Esophagus muscularis mucosa (tissue), 4 donors: ENCODE data around the gene PXMP4. TPM values are rescaled to one million over a fixed set of nuclear protein-coding genes. Genes with fewer than 3 reads are reported as not detected.

Experiments
- DNase-seq: peaks from one replicate; pipeline ENCODE4 v3.0.0-alpha.2; 2017; ENCODE audit errors: extremely low spot score
- H3K27ac ChIP-seq, 4 donors: fragments of 200-600 bp; sonication (generic); replicated peaks in 1 of 4; 1 replicate in 3 of 4; 2 replicates in 1 of 4; pipeline ENCODE4 v1.5.1; 2016 to 2019; ENCODE audit warnings: mild to moderate bottlenecking in 1 of 4
- H3K27me3 ChIP-seq, 4 donors: fragments of 200-600 bp; sonication (generic); one replicate each; pipeline versions ENCODE4 v1.5.1 to v1.6.0; 2016 to 2019
- H3K36me3 ChIP-seq, 4 donors: fragments of 200-600 bp; sonication (generic); one replicate each; pipeline ENCODE4 v1.5.1; 2016 to 2019
- H3K4me1 ChIP-seq, 4 donors: fragments of 200-600 bp; sonication (generic); one replicate each; pipeline ENCODE4 v1.5.1; 2016 to 2019
- H3K4me3 ChIP-seq, 4 donors: fragments of 200-600 bp; sonication (generic); 1 replicate in 2 of 4; 2 replicates in 2 of 4; pipeline ENCODE4 v1.5.1; 2016 to 2019; ENCODE audit warnings: mild to moderate bottlenecking in 4 of 4, moderate library complexity in 1 of 4
- H3K9me3 ChIP-seq, 4 donors: fragments of 200-600 bp; sonication (generic); 1 replicate in 3 of 4; 2 replicates in 1 of 4; pipeline ENCODE4 v1.5.1; 2016 to 2019
- EP300 ChIP-seq: sonication (generic); formaldehyde crosslinking; IDR thresholded peaks from one replicate; pipeline ENCODE4 v1.6.1; 2017; ENCODE audit warnings: antibody characterized with exemption
- POLR2A ChIP-seq: fragments of 450-650 bp; IDR thresholded peaks from one replicate; pipeline ENCODE4 v1.6.1; 2017; ENCODE audit warnings: antibody characterized with exemption, moderate library complexity, mild to moderate bottlenecking, low read depth
- POLR2AphosphoS5 ChIP-seq, 2 donors: sonication (generic); formaldehyde crosslinking; IDR thresholded peaks; one replicate each; pipeline ENCODE4 v1.6.1; 2017; ENCODE audit warnings: antibody characterized with exemption in 2 of 2
- WGBS: methylation state at CpG from one replicate; pipeline ENCODE4 v1.1.5; 2018; 5-methylcytosine and 5-hydroxymethylcytosine counted together
- intact Hi-C: fragments of 100-400 bp; cut with DNase I; formaldehyde crosslinking; loops from one replicate; pipeline ENCODE4 v1.15.1; 2023
- total RNA-seq, 4 donors: library from RNA; depleted of rRNA; stranded (reverse); fragments of >200 nt; gene quantifications; one replicate each; pipeline versions ENCODE4 v1.1.0 to v1.2.1, GENCODE V29; 2016
- TF ChIP-seq, protein P1 (sequence below), 3 experiments: fragments of 200-600 bp in 2 of 3; fragments of 450-650 bp in 1 of 3; sonication (generic) in 2 of 3; IDR thresholded peaks; one replicate each; pipeline ENCODE4 v1.5.1; 2017 to 2019; ENCODE audit warnings: antibody characterized with exemption in 3 of 3, mild to moderate bottlenecking in 2 of 3, moderate library complexity in 1 of 3

Gene PXMP4
- total RNA-seq, 4 donors from 2014 or later: 4.5 to 13.0 (median 9.2) TPM

DNA sequence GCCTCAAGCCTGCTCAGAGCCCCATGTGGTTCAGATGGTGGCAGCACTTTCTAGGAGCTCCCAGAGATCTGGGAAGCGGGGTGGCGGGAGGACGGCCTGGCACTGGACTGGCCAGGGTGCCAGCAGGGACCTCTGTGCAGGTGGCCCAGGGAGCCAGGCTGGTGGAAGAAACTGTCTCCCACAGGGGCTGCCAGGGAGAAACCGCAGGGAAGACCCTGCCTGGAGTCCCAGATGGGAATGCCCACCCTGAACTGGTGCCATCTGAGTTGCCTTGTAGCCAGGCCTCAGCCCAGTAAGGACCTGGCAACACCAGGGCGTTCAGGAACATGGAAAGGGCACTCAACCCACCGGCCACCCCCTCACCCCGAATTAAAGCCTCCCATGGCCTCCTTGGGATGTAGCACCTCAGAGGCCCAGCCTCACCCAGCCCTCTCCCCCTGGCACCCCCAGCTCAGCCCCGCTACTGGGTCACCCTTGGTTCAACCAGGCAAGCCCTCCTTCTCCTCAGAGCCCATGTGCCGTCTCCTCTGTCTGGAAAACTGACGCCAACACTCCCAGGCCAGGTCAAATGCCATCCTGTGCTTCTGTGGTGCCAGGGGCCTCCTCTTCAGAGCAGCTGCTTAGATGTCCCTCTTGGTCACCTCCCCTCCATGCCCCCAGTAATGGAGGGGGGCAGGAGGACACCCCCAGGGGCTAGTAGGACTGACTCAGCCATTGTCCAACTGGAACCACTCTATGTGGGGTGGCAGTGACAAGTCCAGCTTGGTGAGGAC is 63.9 kb downstream of the PXMP4 start:
- no peak overlapping the region for H3K4me3 ChIP-seq
- peaks cover 12 to 47% (median 38%) of the 10 kb centered on the region in 4 donors for H3K36me3 ChIP-seq
- H3K27ac ChIP-seq: no peak overlapping the region
- H3K27me3 ChIP-seq: no peaks in the 10 kb centered on the region
- no peak for DNase-seq
- no peak for TF ChIP-seq POLR2AphosphoS5 (IDR thresholded peaks at IDR 0.05)
- TF ChIP-seq POLR2A: no peak
- no peak for TF ChIP-seq EP300
- TF ChIP-seq, protein P1, sequence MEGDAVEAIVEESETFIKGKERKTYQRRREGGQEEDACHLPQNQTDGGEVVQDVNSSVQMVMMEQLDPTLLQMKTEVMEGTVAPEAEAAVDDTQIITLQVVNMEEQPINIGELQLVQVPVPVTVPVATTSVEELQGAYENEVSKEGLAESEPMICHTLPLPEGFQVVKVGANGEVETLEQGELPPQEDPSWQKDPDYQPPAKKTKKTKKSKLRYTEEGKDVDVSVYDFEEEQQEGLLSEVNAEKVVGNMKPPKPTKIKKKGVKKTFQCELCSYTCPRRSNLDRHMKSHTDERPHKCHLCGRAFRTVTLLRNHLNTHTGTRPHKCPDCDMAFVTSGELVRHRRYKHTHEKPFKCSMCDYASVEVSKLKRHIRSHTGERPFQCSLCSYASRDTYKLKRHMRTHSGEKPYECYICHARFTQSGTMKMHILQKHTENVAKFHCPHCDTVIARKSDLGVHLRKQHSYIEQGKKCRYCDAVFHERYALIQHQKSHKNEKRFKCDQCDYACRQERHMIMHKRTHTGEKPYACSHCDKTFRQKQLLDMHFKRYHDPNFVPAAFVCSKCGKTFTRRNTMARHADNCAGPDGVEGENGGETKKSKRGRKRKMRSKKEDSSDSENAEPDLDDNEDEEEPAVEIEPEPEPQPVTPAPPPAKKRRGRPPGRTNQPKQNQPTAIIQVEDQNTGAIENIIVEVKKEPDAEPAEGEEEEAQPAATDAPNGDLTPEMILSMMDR (IDR thresholded peaks at IDR 0.05): no peak
- peaks cover 13 to 14% (median 14%) of the 10 kb centered on the region in 4 donors for H3K4me1 ChIP-seq
- intact Hi-C loops: no loop called here
- no peaks in the 10 kb centered on the region for H3K9me3 ChIP-seq
- WGBS: 90% methylated on average over 6 of the region's 10 CpGs

DNA sequence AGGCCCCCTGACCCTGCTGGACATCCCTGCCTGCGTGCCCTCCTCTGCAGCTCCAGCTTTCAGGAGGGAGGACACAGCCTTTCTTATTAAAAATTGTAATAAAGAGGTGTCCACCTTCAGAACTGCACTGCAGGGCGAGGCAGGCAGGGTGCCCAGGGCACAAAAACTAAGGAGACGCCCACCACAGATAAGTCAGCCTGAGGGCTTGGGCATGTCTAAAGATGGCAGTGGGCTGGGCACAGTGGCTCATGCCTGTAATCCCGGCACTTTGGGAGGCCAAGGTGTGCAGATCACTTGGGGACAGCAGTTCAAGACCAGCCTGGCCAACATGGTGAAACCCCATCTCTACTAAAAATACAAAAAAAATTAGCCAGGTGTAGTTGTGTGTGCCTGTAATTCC is 64.9 kb downstream of the PXMP4 start:
- no peak for DNase-seq
- Histone ChIP-seq H3K9me3 (no peaks in the 10 kb centered on the region), H3K4me1 (peaks cover 13 to 14% (median 14%) of the 10 kb centered on the region in 4 donors), H3K36me3 (peaks cover 12 to 42% (median 36%) of the 10 kb centered on the region in 4 donors), H3K27me3 (no peaks in the 10 kb centered on the region), H3K27ac (no peak overlapping the region), H3K4me3 (no peak overlapping the region)
- intact Hi-C loops: no loop called here
- TF ChIP-seq, protein P1 (IDR thresholded peaks at IDR 0.05): no peak
- TF ChIP-seq POLR2A: no peak
- TF ChIP-seq POLR2AphosphoS5 (IDR thresholded peaks at IDR 0.05): no peak
- TF ChIP-seq EP300: no peak
- 80% methylated on average over 4 of the region's 4 CpGs for WGBS

DNA sequence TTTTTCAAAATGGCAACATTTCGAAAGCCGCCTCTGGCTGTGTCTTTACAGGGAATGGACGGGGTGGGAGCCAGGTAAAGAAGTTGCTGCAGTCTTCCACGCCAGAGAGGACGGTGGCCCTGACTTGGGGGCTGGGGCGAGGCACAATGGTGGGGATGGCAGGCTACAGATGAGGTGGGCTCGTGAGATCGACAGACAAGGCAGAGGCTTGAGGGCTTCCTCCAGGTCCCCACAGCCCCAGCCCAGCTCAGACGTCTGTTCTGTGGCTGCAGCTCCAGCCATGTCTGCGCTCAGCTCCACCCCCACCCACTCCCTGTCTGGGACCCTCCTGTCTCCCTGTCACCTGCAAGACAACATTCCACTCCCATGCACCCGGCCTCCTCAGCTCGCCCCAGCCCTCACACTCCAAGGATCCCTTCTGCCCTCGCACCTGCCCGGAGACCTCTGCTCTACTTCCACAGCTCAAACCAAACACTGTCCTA is 65.4 kb downstream of the PXMP4 start:
- H3K4me3 ChIP-seq: no peak overlapping the region
- H3K27me3 ChIP-seq: no peaks in the 10 kb centered on the region
- intact Hi-C loops: loop anchor here (5.0 kb wide), 1 partner anchor 197 kb away; no protein-coding TSS in a partner anchor
- peaks cover 12 to 37% (median 31%) of the 10 kb centered on the region in 4 donors for H3K36me3 ChIP-seq
- DNase-seq: no peak
- H3K27ac ChIP-seq: no peak overlapping the region
- TF ChIP-seq POLR2A (no peak), POLR2AphosphoS5 (IDR thresholded peaks at IDR 0.05) (no peak), EP300 (no peak)
- TF ChIP-seq, protein P1 (IDR thresholded peaks at IDR 0.05): no peak
- no peaks in the 10 kb centered on the region for H3K9me3 ChIP-seq
- WGBS: 77% methylated on average over 14 of the region's 14 CpGs
- H3K4me1 ChIP-seq: peaks cover 13 to 14% (median 14%) of the 10 kb centered on the region in 4 donors

DNA sequence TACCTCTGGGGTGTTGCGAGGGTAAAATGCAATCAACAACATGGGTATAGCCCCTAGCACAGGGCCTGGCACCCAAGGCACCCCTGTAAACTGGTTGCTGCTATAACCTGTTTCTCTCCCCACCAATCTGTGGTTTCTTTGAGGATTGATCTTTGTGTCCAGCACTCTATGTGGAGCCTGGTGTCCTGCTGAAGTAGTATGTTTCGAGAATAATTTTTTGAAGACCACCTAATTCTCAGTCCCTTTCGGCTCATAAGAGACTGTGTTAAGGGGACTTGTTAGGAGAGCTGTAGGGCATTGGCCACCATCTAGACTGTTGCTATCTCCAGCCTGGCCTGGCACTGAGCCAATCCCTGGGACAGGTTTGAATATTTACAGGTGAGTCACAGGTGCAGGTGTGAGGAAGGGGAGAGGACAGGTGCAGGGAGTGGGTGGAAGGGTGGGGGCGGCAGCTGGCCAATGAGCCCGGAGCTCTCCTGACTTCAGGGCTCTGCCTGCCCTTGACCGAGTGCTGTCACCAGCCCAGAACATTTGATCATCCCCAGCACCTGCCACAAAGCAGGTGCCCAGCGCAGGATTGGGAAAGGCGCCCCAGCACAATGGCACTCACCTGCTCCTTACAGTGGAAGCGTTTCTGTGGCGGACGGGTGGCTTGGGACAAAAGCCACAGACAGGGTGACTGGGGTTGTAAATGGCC is 66.1 kb downstream of the PXMP4 start:
- Histone ChIP-seq H3K4me1 (peaks cover 17 to 20% (median 20%) of the 10 kb centered on the region in 4 donors), H3K27me3 (no peaks in the 10 kb centered on the region), H3K27ac (no peak overlapping the region), H3K4me3 (peak overlapping the region in 1 of 4 donors; percentile 28), H3K36me3 (peaks cover 12 to 30% (median 25%) of the 10 kb centered on the region in 4 donors), H3K9me3 (no peaks in the 10 kb centered on the region)
- WGBS: 89% methylated on average over 4 of the region's 11 CpGs
- TF ChIP-seq POLR2AphosphoS5 (IDR thresholded peaks at IDR 0.05) (no peak), POLR2A (no peak), EP300 (no peak)
- TF ChIP-seq, protein P1 (IDR thresholded peaks at IDR 0.05): no peak
- no peak for DNase-seq
- intact Hi-C loops: loop anchor here (5.0 kb wide), 1 partner anchor 197 kb away; no protein-coding TSS in a partner anchor
